Neutrophil (primary cell): Measurements from ENCODE around the gene TMEM234.

ENCODE experiments used
- H3K27ac ChIP-seq: fragments of 200-600 bp; sonication (generic); 2 replicates; pipeline ENCODE4 v1.5.1; 2016; ENCODE audit warnings: mild to moderate bottlenecking, moderate library complexity
- H3K27me3 ChIP-seq: fragments of 200-600 bp; sonication (generic); 2 replicates; pipeline ENCODE4 v1.6.0; 2016; ENCODE audit warnings: mild to moderate bottlenecking
- H3K36me3 ChIP-seq: fragments of 200-600 bp; sonication (generic); 2 replicates; pipeline ENCODE4 v1.5.1; 2017
- H3K4me1 ChIP-seq, 2 experiments: fragments of 200-600 bp in 1 of 2; sonication (generic) in 1 of 2; 1 replicate in 1 of 2; 2 replicates in 1 of 2; pipeline versions ENCODE4 v1.5.1 to v1.6.1; 2013 to 2016; ENCODE audit warnings: low read depth in 1 of 2, low read length in 1 of 2, mild to moderate bottlenecking in 1 of 2, moderate library complexity in 1 of 2; ENCODE audit not compliant: control insufficient read depth in 1 of 2, insufficient read depth in 1 of 2
- H3K4me3 ChIP-seq, 2 experiments: fragments of 200-600 bp in 1 of 2; sonication (generic) in 1 of 2; 1 replicate in 1 of 2; 2 replicates in 1 of 2; pipeline ENCODE4 v1.5.1; 2013 to 2016; ENCODE audit warnings: low read depth in 1 of 2, low read length in 1 of 2, mild to moderate bottlenecking in 1 of 2, moderate library complexity in 1 of 2
- H3K9me3 ChIP-seq: fragments of 200-600 bp; sonication (generic); 2 replicates; pipeline ENCODE4 v1.5.1; 2016
- CTCF ChIP-seq: fragments of 200-600 bp; sonication (generic); IDR thresholded peaks from 2 replicates; pipeline ENCODE4 v1.5.1; 2016; ENCODE audit warnings: antibody characterized with exemption

TMEM234 gene

DNA sequence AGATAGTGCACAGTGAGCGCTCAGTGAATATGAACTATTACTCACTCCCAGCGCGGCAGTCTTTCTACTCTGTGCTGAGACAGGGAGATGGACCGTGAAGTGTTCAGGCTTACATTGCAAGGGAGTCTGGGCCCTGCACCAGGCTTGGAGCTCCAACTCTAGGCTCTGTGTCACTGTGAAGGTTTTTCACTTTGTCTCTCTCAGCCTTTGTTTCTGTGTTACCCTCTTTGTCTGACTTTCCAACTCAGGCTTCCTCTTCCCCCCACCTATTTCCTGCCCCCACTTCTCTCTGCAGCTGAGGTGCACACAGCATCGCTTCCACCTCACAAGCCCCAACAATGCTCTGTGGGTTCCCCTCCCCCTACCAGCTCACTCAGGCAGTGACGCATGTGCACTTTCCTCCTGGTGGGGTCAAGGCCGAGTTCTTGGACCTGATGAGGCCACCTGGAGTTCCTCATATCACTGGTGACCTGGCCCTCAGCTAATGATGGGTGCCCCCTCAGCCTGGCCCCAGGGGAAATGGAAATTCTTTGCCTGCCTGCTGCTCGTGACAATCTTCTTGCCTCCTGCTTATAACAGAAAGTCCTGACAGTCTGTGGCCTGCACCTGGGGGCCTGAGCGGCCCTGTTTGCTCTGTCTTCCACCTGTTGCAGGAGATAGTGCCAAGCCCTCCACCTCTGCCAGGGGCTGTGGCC, 27.8 kb upstream of the TMEM234 start:
- Histone ChIP-seq H3K4me1 (peaks cover 15 to 16% of the 10 kb centered on the region in 2 experiments), H3K36me3 (no peaks in the 10 kb centered on the region), H3K9me3 (no peaks in the 10 kb centered on the region), H3K27ac (no peak overlapping the region), H3K4me3 (no peak overlapping the region), H3K27me3 (peaks cover 23% of the 10 kb centered on the region)
- no peak for TF ChIP-seq CTCF

DNA sequence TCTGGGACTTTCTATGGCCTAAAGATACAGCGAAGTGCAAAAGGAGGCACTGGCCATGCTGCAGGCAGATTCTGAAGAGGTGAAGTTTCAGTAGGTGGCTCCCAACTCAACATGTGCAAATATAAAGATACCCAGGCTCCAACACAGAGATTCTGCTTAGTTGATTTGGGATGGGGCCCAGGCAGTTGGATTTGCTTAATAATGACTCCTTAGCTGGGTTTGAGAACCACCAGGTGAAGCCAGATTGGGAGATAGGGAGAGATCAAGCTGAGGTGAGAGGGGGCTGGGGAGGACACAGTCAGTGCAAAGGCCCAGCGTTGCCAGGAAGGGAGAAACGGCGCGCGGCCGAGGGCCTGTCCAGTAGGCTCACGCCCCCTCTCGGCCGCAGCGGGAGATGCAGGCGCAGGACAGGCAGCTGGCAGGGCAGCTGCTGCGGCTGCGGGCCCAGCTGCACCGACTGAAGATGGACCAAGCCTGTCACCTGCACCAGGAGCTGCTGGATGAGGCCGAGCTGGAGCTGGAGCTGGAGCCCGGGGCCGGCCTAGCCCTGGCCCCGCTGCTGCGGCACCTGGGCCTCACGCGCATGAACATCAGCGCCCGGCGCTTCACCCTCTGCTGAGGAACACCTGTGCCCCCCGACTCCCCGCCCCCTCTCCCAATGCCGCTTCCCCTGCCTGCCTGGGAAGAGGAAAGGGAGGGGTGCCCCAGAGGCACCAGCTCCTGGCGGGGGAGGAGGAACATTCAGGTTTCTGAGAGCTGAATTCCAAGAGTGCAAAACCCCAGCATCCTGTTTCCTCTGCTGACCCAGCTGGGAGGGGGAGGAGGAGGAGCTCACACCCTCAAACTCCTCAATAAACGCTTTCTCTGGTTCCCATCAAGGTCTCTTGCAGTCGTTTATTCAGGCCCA, 26.1 kb upstream of the TMEM234 start:
- no peaks in the 10 kb centered on the region for H3K9me3 ChIP-seq
- no peak overlapping the region for H3K27ac ChIP-seq
- no peaks in the 10 kb centered on the region for H3K36me3 ChIP-seq
- H3K4me1 ChIP-seq = peaks cover 15 to 16% of the 10 kb centered on the region in 2 experiments
- peak overlapping the region in 1 of 2 experiments; percentile 9 for H3K4me3 ChIP-seq
- peaks cover 23% of the 10 kb centered on the region for H3K27me3 ChIP-seq
- peak; percentile 88 for TF ChIP-seq CTCF

DNA sequence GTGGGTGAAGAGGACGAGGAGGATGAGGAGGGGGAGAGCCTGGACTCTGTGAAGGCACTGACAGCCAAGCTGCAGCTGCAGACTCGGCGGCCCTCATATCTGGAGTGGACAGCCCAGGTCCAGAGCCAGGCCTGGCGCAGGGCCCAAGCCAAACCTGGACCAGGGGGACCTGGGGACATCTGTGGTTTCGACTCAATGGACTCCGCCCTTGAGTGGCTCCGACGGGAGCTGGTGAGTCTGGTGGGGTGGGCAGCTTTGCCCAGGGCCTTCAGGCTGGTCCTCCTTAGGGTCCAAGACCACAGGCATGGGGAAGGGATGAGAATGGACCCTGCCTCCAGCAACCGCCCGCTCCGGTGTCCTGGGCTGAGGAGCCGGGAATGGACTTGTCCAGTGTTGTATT, 25.3 kb upstream of the TMEM234 start:
- H3K4me1 ChIP-seq = peaks cover 16% of the 10 kb centered on the region in 2 experiments
- H3K36me3 ChIP-seq = no peaks in the 10 kb centered on the region
- no peaks in the 10 kb centered on the region for H3K9me3 ChIP-seq
- peaks cover 29% of the 10 kb centered on the region for H3K27me3 ChIP-seq
- no peak overlapping the region for H3K4me3 ChIP-seq
- no peak overlapping the region for H3K27ac ChIP-seq
- TF ChIP-seq CTCF = no peak

- peaks cover 35% of the 10 kb centered on the region for H3K27me3 ChIP-seq
- H3K27ac ChIP-seq = no peak within 1 kb of the TSS
- TF ChIP-seq CTCF = no peak
- no peak within 1 kb of the TSS for H3K4me3 ChIP-seq
- H3K4me1 ChIP-seq = peaks cover 16 to 19% of the 10 kb centered on the region in 2 experiments
- no peaks in the 10 kb centered on the region for H3K36me3 ChIP-seq
- no peaks in the 10 kb centered on the region for H3K9me3 ChIP-seq
These were observed 24.7 kb upstream of the TMEM234 start, which contains the start of gene FAM167B for GRCh38 chr1:32246888-32247273. Gene FAM167B (plus strand): TSS chr1:32247222. CDS start chr1:32247422, 200 bp downstream.

DNA sequence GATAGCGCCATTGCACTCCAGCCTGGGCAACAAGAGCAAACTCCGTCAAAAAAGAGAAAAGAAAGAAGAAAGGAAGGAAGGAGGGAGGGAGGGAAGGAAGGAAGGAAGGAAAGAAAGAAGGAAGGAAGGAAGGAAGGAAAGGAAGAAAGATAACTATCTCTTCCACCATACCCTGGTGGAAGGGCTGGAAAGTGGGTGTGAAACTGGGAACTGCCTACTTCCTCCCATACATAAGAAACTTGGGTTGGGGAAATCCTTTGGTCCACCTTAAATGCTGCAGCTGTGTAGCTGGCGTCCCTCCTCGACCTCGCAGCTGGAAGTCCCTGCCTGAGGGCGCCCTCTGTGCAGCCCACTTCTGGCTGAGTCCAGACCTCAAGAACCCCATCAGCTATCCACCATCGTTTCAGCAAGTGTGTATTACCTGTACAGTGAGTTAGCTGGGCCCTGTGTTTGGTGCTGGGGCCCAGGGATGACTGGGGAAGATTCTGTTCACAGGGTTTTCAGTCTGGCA, 20.2 kb upstream of the TMEM234 start:
- Histone ChIP-seq H3K9me3 (no peaks in the 10 kb centered on the region), H3K27me3 (peaks cover 50% of the 10 kb centered on the region), H3K4me3 (no peak overlapping the region), H3K4me1 (peaks cover 21 to 22% of the 10 kb centered on the region in 2 experiments), H3K27ac (no peak overlapping the region), H3K36me3 (no peaks in the 10 kb centered on the region)
- no peak for TF ChIP-seq CTCF
